GM12878 (cell line): ENCODE measurements around the gene TMEM198. TPM values are rescaled to one million over a fixed set of nuclear protein-coding genes. Genes with fewer than 3 reads are reported as not detected.

Experiments
- BACH1 ChIP-seq: fragments of 450-650 bp; IDR thresholded peaks from 2 replicates; pipeline ENCODE4 v1.6.1; 2017; ENCODE audit warnings: mild to moderate bottlenecking, borderline replicate concordance
- CHD4 ChIP-seq: fragments of 200-600 bp; sonication (generic); IDR thresholded peaks from 2 replicates; pipeline ENCODE4 v1.6.1; 2016; ENCODE audit warnings: mild to moderate bottlenecking
- EGR1 ChIP-seq, 2 experiments: IDR thresholded peaks; 1 replicate in 1 of 2; 2 replicates in 1 of 2; pipeline ENCODE4 v1.6.1; 2011 to 2012; ENCODE audit warnings: low read depth in 2 of 2, low read length in 2 of 2, borderline replicate concordance in 1 of 2, mild to moderate bottlenecking in 1 of 2, moderate library complexity in 1 of 2
- NBN ChIP-seq: fragments of 450-650 bp; IDR thresholded peaks from 2 replicates; pipeline ENCODE4 v1.6.1; 2016
- NKRF ChIP-seq: fragments of 450-650 bp; conservative IDR thresholded peaks from 2 replicates; pipeline ENCODE4 v1.6.1; 2017; ENCODE audit warnings: mild to moderate bottlenecking, moderate library complexity
- RCOR1 ChIP-seq: conservative IDR thresholded peaks from 2 replicates; pipeline ENCODE4 v1.6.1; 2012; ENCODE audit warnings: low read depth, low read length, improper control_type of control experiment
- SIX5 ChIP-seq: IDR thresholded peaks from 2 replicates; pipeline ENCODE4 v1.6.1; 2011; ENCODE audit warnings: mild to moderate bottlenecking, low read depth, low read length, moderate library complexity; ENCODE audit not compliant: severe bottlenecking
- SMARCA5 ChIP-seq: fragments of 450-650 bp; IDR thresholded peaks from 2 replicates; pipeline ENCODE4 v1.6.1; 2017; ENCODE audit warnings: mild to moderate bottlenecking
- TAF1 ChIP-seq: IDR thresholded peaks from 2 replicates; pipeline ENCODE4 v1.6.1; 2011; ENCODE audit warnings: mild to moderate bottlenecking, low read depth, low read length, borderline replicate concordance
- USF2 ChIP-seq: IDR thresholded peaks from 2 replicates; pipeline ENCODE4 v1.6.1; 2011; ENCODE audit warnings: low read depth, low read length, improper control_type of control experiment, borderline replicate concordance
- ZBTB4 ChIP-seq: fragments of 450-650 bp; formaldehyde crosslinking; IDR thresholded peaks from 2 replicates; pipeline ENCODE4 v1.4.0; 2022; ENCODE audit warnings: mild to moderate bottlenecking, moderate library complexity
- polyA plus RNA-seq, 11 experiments: library from polyadenylated mRNA; depleted of rRNA in 4 of 11; unstranded in 6 of 11; stranded (reverse) in 5 of 11; fragments of >200 nt; fragmentation: Nextera tagmentation in 4 of 11; fragmentation: Illumina TruSeq in 1 of 11; extraction: Ambion mirVana in 4 of 11; extraction: Trizol in 1 of 11; gene quantifications; 1 replicate in 1 of 11; 2 replicates in 10 of 11; pipeline versions ENCODE4 v1.2.1 to v1.2.3, GENCODE V29; 2011 to 2016; ENCODE audit warnings: inconsistent platforms in 2 of 11, missing spikeins in 2 of 11, low read depth in 1 of 11
- total RNA-seq, 4 experiments: library from RNA; depleted of rRNA in 3 of 4; stranded (reverse); fragments of >200 nt in 3 of 4; fragmentation: Illumina TruSeq in 1 of 4; extraction: Trizol in 1 of 4; gene quantifications; 2 replicates each; pipeline versions ENCODE4 v1.2.1 to v1.2.3, GENCODE V29; 2013 to 2021
- TF ChIP-seq, protein P1 (sequence below), 3 experiments: IDR thresholded peaks in 2 of 3; conservative IDR thresholded peaks in 1 of 3; 2 replicates each; pipeline ENCODE4 v1.5.1; 2011; ENCODE audit warnings: low read depth in 3 of 3, low read length in 3 of 3, mild to moderate bottlenecking in 3 of 3, control low read depth in 2 of 3, moderate library complexity in 2 of 3, inconsistent platforms in 1 of 3, mixed read lengths in 1 of 3; ENCODE audit not compliant: control insufficient read depth in 2 of 3, insufficient read depth in 1 of 3; ENCODE audit errors: extremely low read depth in 1 of 3
- TF ChIP-seq, protein P2 (sequence below): fragments of 450-650 bp; IDR thresholded peaks from 2 replicates; pipeline ENCODE4 v1.6.1; 2017; ENCODE audit warnings: low read depth, mild to moderate bottlenecking, moderate library complexity
- TF ChIP-seq, protein P3 (sequence below): fragments of 450-650 bp; IDR thresholded peaks from 2 replicates; pipeline ENCODE4 v1.6.1; 2017; ENCODE audit warnings: borderline replicate concordance
- TF ChIP-seq, protein P4 (sequence below): fragments of 450-650 bp; IDR thresholded peaks from 2 replicates; pipeline ENCODE4 v1.6.1; 2016; ENCODE audit warnings: mild to moderate bottlenecking

The TMEM198 gene
- total and polyA plus RNA-seq, 10 of the 15 experiments (the other 5 are each of a cell fraction or from before 2014, with no cell fraction given): 0.16 to 1.2 (median 0.65) TPM; not detected in 2

GRCh38 chr2:219543596-219544358, at the start of gene TMEM198, which contains the start of gene CHPF (continued):
- TF ChIP-seq ZBTB4 (no peak), NBN (peak; percentile 87), CHD4 (no peak), RCOR1 (0 out of 2 replicates have a peak, but pooled peaks have one; percentile 24), SIX5 (no peak), EGR1 (IDR thresholded peaks at IDR 0.05; ENCODE audit: borderline replicate concordance in 1 of 2, low read depth in 2 of 2, low read length in 2 of 2) (peak in 1 of 2 experiments; percentile 39; a peak in 2 of 3 replicates), SMARCA5 (no peak), NKRF (peak; percentile 10; the same call in 1 of the 2 replicates), BACH1 (0 out of 2 replicates have a peak, but pooled peaks have one; percentile 6), TAF1 (no peak), USF2 (no peak)
- TF ChIP-seq, protein P1, sequence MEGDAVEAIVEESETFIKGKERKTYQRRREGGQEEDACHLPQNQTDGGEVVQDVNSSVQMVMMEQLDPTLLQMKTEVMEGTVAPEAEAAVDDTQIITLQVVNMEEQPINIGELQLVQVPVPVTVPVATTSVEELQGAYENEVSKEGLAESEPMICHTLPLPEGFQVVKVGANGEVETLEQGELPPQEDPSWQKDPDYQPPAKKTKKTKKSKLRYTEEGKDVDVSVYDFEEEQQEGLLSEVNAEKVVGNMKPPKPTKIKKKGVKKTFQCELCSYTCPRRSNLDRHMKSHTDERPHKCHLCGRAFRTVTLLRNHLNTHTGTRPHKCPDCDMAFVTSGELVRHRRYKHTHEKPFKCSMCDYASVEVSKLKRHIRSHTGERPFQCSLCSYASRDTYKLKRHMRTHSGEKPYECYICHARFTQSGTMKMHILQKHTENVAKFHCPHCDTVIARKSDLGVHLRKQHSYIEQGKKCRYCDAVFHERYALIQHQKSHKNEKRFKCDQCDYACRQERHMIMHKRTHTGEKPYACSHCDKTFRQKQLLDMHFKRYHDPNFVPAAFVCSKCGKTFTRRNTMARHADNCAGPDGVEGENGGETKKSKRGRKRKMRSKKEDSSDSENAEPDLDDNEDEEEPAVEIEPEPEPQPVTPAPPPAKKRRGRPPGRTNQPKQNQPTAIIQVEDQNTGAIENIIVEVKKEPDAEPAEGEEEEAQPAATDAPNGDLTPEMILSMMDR (IDR thresholded peaks at IDR 0.05 in 2 of 3, conservative IDR thresholded peaks at IDR 0.05 in 1 of 3; ENCODE audit: control insufficient read depth in 2 of 3, extremely low read depth in 1 of 3, insufficient read depth in 1 of 3, low read depth in 3 of 3, low read length in 3 of 3): no peak
- TF ChIP-seq, protein P2, sequence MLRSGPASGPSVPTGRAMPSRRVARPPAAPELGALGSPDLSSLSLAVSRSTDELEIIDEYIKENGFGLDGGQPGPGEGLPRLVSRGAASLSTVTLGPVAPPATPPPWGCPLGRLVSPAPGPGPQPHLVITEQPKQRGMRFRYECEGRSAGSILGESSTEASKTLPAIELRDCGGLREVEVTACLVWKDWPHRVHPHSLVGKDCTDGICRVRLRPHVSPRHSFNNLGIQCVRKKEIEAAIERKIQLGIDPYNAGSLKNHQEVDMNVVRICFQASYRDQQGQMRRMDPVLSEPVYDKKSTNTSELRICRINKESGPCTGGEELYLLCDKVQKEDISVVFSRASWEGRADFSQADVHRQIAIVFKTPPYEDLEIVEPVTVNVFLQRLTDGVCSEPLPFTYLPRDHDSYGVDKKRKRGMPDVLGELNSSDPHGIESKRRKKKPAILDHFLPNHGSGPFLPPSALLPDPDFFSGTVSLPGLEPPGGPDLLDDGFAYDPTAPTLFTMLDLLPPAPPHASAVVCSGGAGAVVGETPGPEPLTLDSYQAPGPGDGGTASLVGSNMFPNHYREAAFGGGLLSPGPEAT: 0 out of 2 replicates have a peak, but pooled peaks have one; percentile 34
- TF ChIP-seq, protein P3, sequence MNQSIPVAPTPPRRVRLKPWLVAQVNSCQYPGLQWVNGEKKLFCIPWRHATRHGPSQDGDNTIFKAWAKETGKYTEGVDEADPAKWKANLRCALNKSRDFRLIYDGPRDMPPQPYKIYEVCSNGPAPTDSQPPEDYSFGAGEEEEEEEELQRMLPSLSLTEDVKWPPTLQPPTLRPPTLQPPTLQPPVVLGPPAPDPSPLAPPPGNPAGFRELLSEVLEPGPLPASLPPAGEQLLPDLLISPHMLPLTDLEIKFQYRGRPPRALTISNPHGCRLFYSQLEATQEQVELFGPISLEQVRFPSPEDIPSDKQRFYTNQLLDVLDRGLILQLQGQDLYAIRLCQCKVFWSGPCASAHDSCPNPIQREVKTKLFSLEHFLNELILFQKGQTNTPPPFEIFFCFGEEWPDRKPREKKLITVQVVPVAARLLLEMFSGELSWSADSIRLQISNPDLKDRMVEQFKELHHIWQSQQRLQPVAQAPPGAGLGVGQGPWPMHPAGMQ: no peak
- TF ChIP-seq, protein P4, sequence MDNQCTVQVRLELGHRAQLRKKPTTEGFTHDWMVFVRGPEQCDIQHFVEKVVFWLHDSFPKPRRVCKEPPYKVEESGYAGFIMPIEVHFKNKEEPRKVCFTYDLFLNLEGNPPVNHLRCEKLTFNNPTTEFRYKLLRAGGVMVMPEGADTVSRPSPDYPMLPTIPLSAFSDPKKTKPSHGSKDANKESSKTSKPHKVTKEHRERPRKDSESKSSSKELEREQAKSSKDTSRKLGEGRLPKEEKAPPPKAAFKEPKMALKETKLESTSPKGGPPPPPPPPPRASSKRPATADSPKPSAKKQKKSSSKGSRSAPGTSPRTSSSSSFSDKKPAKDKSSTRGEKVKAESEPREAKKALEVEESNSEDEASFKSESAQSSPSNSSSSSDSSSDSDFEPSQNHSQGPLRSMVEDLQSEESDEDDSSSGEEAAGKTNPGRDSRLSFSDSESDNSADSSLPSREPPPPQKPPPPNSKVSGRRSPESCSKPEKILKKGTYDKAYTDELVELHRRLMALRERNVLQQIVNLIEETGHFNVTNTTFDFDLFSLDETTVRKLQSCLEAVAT: peak; percentile 83
